ENCODE measurements around the gene SBF2. TPM values are rescaled to one million over a fixed set of nuclear protein-coding genes. Genes with fewer than 3 reads are reported as not detected.

SBF2 gene
- total and polyA plus RNA-seq, 2 donors (not counting 3 experiments of a cell fraction or from before 2014, with no cell fraction given), result 15.4 to 42.4 TPM

GRCh38 chr11:9880657-9881056 is 413.4 kb downstream of the SBF2 start:
- Histone ChIP-seq H3K9ac (replicated peaks; ENCODE audit: extremely low read depth, insufficient read depth, low read length) (no peak overlapping the region), H3K79me2 (ENCODE audit: control insufficient read depth, insufficient read depth, low read length) (no peaks in the 10 kb centered on the region), H3K36me3 (ENCODE audit: control insufficient read depth in 2 of 2, extremely low read depth in 1 of 2, insufficient read depth in 2 of 2, low read length in 2 of 2) (no peaks in the 10 kb centered on the region), H3K9me1 (replicated peaks; ENCODE audit: control insufficient read depth, extremely low read depth, insufficient read depth, low read length) (no peaks in the 10 kb centered on the region), H3K27me3 (ENCODE audit: control insufficient read depth in 2 of 2, insufficient read depth in 2 of 2, low read length in 2 of 2) (no peaks in the 10 kb centered on the region), H2AFZ (ENCODE audit: low read depth, low read length) (no peak overlapping the region), H3K27ac (ENCODE audit: insufficient read depth, low read depth, low read length) (no peak overlapping the region), H4K20me1 (replicated peaks; ENCODE audit: control insufficient read depth, extremely low read depth, insufficient read depth, low read length) (no peaks in the 10 kb centered on the region), H3K4me2 (ENCODE audit: insufficient read depth, low read length) (no peak overlapping the region), H3K4me3 (replicated peaks in 1 of 3; ENCODE audit: insufficient read depth in 1 of 3, low read depth in 1 of 3, low read length in 3 of 3) (no peak overlapping the region), H3K4me1 (ENCODE audit: control insufficient read depth, extremely low read depth, insufficient read depth, low read length) (no peaks in the 10 kb centered on the region), H3K9me3 (replicated peaks; ENCODE audit: control insufficient read depth, insufficient read depth, low read length) (no peaks in the 10 kb centered on the region)
- no peak for TF ChIP-seq JUN (IDR thresholded peaks at IDR 0.05; ENCODE audit: borderline replicate concordance, insufficient read depth, insufficient read length, low read depth)
- TF ChIP-seq GATA2 (IDR thresholded peaks at IDR 0.05; ENCODE audit: insufficient read depth, insufficient read length, low read depth, low read length), result no peak
- no peak for TF ChIP-seq POLR2A (IDR thresholded peaks at IDR 0.05; ENCODE audit: low read depth, low read length)
- FAIRE-seq (no peak), DNase-seq (ENCODE audit: low read depth, low spot score) (no peak)
- ChIA-PET CTCF (no interaction called here), POLR2A (no interaction called here)
- BruUV-seq (replicated peaks), result no TSS peak
- dilution Hi-C loops (cut with MboI; ENCODE audit: extremely low pct_ligation_motif_present, low sequenced_read_pairs), result no loop called here
- intact Hi-C loops (cut with micrococcal nuclease), result no loop called here

GRCh38 chr11:9878936-9879335 is 415.1 kb downstream of the SBF2 start:
- no peak overlapping the region for H3K4me3 ChIP-seq (replicated peaks in 1 of 3; ENCODE audit: insufficient read depth in 1 of 3, low read depth in 1 of 3, low read length in 3 of 3)
- no peak overlapping the region for H3K9ac ChIP-seq (replicated peaks; ENCODE audit: extremely low read depth, insufficient read depth, low read length)
- no peaks in the 10 kb centered on the region for H4K20me1 ChIP-seq (replicated peaks; ENCODE audit: control insufficient read depth, extremely low read depth, insufficient read depth, low read length)
- ChIA-PET CTCF (no interaction called here), POLR2A (interaction anchor here (0.6 kb wide), 1 partner anchor 14 kb away, joined by 3 read pairs; no protein-coding TSS in a partner anchor)
- TF ChIP-seq POLR2AphosphoS5 (IDR thresholded peaks at IDR 0.05; ENCODE audit: insufficient read depth, low read depth, low read length), result no peak
- TF ChIP-seq POLR2A (IDR thresholded peaks at IDR 0.05; ENCODE audit: low read depth, low read length), result no peak
- TF ChIP-seq GATA2 (IDR thresholded peaks at IDR 0.05; ENCODE audit: insufficient read depth, insufficient read length, low read depth, low read length), result no peak
- TF ChIP-seq JUN (IDR thresholded peaks at IDR 0.05; ENCODE audit: borderline replicate concordance, insufficient read depth, insufficient read length, low read depth), result no peak
- no peak for TF ChIP-seq FOS (IDR thresholded peaks at IDR 0.05; ENCODE audit: borderline replicate concordance, insufficient read depth, low read length)
- no peak for TF ChIP-seq EZH2 (IDR thresholded peaks at IDR 0.05; ENCODE audit: borderline replicate concordance, low read depth, low read length, severe bottlenecking)
- no peak for TF ChIP-seq CTCF (IDR thresholded peaks at IDR 0.05; ENCODE audit: extremely low read depth in 1 of 2, insufficient read depth in 1 of 2, low read depth in 1 of 2, low read length in 2 of 2)
- H2AFZ ChIP-seq (ENCODE audit: low read depth, low read length), result no peak overlapping the region
- intact Hi-C loops (cut with micrococcal nuclease) (loop anchor here (1.0 kb wide), 1 partner anchor 9 kb away; no protein-coding TSS in a partner anchor), dilution Hi-C loops (cut with MboI; ENCODE audit: extremely low pct_ligation_motif_present, low sequenced_read_pairs) (no loop called here)
- no peaks in the 10 kb centered on the region for H3K27me3 ChIP-seq (ENCODE audit: control insufficient read depth in 2 of 2, insufficient read depth in 2 of 2, low read length in 2 of 2)
- H3K27ac ChIP-seq (ENCODE audit: insufficient read depth, low read depth, low read length), result no peak overlapping the region
- no peaks in the 10 kb centered on the region for H3K79me2 ChIP-seq (ENCODE audit: control insufficient read depth, insufficient read depth, low read length)
- H3K4me1 ChIP-seq (ENCODE audit: control insufficient read depth, extremely low read depth, insufficient read depth, low read length), result no peaks in the 10 kb centered on the region
- DNase-seq (ENCODE audit: low read depth, low spot score) (no peak), FAIRE-seq (no peak)
- H3K9me1 ChIP-seq (replicated peaks; ENCODE audit: control insufficient read depth, extremely low read depth, insufficient read depth, low read length), result no peaks in the 10 kb centered on the region
- no peaks in the 10 kb centered on the region for H3K36me3 ChIP-seq (ENCODE audit: control insufficient read depth in 2 of 2, extremely low read depth in 1 of 2, insufficient read depth in 2 of 2, low read length in 2 of 2)
- H3K4me2 ChIP-seq (ENCODE audit: insufficient read depth, low read length), result no peak overlapping the region
- no peaks in the 10 kb centered on the region for H3K9me3 ChIP-seq (replicated peaks; ENCODE audit: control insufficient read depth, insufficient read depth, low read length)
- no TSS peak for BruUV-seq (replicated peaks)
